M059J (cell line): ENCODE data around the gene ABLIM2. TPM values are rescaled to one million over a fixed set of nuclear protein-coding genes. Genes with fewer than 3 reads are reported as not detected.

Experiments
- DNase-seq: peaks from one replicate; pipeline ENCODE4 v3.0.0-alpha.2; 2012; ENCODE audit warnings: low read depth
- total RNA-seq: library from RNA; depleted of rRNA; stranded (reverse); fragments of >200 nt; shearing (Covaris generic); gene quantifications from 2 replicates; pipeline ENCODE4 v1.2.3, GENCODE V29; 2014; rRNA removed

The ABLIM2 gene
- not detected in 2 replicates for total RNA-seq

DNA sequence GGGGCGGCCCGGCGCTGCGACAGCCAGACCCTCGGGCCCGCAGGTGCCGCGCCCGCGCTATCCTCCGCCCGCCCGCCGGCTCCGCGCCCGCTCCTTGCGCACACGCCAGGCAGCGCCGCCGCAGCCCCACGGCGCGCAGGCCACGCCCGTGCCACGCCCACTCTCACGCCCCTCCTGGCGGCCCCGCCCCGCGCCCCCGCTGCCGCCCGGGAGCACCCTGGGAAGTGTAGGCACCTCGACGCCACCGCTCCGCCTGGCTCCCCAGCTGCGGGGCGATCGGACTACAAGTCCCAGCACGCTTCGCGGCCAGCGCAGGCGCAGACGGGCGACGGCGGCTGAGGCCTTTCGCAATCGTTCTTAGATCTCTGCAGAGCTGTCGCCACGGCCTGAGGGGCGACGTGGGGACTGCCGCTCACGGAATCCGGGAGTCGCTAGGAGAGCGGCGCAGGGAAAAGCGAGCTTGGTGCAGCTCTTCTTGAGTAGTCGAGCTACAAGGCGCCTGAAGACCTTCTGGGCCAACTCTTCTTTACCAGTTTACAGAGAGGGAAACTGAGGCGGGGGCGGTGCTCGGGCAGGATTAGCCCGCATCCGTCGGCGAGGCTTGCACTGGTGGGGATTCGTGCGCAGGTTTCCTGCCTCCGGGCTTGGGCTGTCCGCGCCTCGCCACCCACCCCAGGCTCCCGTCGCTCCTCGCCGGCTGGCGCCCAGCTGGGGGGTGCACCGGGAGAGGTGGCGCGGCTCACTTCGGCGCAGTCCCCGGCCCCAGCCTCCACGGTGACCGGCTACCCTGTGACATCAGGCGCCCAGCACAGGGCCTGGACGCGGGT is at the start of gene ABLIM2:
Gene ABLIM2 (minus strand): TSS at position 104 of the 827 bp plus-strand sequence. CDS start 124 bp downstream, outside the sequence.
- peak; percentile 92 for DNase-seq

DNA sequence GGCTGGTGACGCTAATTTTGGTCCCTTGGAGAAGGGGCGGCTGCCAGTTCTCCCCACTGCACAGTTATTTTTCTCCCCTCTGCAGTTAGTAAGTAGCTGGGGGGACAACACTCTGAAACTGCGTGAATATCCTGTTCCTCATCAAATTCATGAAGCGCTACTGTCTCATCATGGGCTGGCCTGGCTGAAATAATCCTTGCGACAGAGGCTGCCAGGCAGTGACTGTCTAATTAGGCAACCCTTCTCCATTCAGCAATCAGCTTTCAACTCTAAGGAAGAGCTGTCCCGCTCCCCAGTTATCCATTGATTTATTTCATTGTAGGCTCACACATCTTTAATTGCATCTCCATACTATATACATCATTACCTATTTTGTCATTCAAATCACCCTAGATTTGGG is 48.7 kb upstream of the ABLIM2 start:
- no peak for DNase-seq

DNA sequence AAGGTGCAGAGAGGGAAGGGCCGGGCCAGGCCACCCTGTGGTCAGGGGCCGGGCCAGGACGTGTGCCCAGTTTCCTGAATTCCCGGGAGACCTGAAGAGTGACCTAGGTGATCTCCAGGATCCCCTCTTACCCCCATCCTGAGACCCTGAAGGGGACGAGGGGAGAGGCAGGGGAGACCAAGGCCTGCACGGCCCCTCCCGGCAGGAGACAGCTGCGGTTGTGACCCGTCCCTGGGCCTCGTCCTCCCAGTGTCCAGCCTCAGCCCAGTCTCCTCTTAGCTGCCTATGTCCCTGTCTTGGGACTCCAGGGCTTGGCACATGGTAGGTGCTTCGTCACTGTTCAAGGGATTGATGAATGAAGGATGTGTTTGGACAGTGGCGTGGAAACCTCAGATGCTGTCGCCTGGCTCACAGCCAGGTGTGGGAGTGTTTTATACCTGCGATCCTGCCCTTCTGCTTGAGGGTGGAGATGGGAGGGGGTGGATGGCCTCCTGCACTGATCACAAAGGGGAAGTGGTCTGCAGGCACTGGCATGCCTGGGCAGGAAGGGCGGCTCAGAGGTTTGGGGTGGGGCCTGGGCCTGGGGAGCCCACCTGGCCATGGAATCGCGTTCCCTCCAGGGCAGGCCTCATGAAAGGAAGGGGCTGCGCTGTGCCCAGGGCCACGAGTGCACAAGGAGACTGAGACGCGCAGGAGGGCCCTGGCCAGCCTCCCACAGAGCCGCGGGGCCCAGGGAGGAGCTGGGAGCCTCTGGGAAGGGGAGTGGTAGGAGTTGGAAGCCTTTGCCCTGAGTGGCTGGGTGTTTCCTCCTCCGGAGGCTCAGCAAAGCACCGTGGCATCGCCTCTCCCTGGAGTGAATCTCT is 47.4 kb upstream of the ABLIM2 start:
- no peak for DNase-seq

DNA sequence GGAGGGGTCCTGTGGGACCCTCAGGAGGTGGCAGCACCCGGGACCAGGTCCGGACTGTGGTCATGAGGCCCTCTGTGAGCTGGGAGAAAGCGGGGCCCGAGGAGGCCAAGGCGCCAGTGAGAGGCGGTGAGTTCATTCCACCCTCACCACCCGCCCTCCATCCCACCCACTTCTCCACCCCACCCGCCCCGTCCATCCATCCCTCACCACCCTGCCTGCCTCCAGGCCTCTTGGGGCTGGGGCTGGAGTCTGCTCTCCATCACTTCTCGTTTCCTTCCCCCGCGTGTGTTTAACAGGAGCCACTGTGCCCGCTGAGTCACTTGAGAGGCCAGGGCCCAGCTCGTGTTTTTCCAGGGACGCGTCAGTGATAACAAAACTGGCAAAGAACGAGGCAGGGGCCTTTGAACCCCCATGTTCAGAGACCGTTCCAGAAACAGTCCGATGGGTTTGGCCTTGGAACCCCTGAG is 46.7 kb upstream of the ABLIM2 start:
- peak; percentile 23 for DNase-seq

DNA sequence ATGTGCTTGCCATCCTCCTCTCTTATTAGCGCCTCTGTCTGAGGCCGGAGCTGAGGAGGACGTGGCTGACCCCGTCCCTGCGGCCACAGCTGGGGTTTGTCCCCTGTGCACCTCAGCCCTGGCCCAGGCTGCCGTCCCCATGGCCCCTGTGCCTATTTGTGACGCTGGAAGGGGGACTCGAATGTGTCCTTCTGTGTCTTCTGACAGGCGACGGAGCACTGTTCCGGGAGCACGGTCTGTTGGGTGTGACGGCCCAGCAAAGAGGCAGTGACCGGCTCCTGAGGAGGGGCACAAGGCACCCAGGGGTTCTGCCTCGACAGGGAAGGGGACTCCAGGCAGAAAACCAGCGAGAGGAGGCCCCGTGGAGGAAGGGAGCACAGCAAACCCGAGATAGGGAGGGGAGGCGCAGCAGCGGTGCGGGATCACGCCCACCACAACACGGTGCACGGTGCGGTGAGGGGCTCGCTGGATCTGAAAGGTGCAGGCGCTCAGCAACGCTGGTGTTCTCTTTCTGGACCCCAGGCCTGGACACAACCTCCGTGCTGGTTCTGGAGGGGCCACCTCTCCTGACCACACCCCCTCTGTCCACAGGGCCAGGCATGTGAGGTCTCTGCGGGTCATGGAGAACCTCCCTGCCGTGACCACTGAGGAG is 46.1 kb upstream of the ABLIM2 start:
- no peak for DNase-seq

DNA sequence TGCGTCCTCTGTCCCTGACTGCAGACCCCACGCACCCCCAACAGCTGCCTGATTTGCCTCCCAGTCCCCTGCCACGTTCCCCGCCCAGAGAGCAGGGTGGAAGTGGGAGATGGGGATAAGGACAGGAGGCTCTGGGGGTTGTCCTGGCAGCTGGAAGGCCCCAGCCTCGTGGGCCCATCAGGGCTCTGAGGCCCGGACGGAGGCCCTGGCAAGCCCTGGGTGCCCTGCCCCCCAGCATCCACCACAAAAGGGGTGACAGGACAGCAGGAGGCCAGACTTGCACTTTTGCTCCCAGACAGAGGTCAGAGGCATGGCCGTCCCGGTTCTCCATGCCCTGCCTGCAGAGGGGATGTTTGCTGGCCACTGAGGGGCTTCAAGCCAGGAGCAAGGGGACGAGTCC is 45.2 kb upstream of the ABLIM2 start:
- DNase-seq, result no peak

DNA sequence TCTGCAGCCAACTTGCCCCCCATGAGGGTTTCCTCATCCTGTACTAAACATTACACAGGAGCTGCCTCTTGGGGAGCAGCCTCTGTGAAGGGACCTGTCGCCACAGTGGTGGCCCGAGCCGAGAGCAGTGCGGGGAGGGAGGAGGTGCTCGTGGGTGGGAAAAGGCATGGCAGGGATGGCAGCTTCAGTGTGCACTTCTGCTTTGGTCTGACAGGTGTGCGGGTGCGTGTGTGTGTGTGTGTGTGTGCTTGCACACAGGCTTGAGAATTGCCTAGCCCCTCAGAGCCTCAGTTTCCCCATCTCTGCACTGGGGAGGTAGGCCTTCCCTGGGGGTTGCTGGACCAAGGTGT is 44.4 kb upstream of the ABLIM2 start:
- no peak for DNase-seq

DNA sequence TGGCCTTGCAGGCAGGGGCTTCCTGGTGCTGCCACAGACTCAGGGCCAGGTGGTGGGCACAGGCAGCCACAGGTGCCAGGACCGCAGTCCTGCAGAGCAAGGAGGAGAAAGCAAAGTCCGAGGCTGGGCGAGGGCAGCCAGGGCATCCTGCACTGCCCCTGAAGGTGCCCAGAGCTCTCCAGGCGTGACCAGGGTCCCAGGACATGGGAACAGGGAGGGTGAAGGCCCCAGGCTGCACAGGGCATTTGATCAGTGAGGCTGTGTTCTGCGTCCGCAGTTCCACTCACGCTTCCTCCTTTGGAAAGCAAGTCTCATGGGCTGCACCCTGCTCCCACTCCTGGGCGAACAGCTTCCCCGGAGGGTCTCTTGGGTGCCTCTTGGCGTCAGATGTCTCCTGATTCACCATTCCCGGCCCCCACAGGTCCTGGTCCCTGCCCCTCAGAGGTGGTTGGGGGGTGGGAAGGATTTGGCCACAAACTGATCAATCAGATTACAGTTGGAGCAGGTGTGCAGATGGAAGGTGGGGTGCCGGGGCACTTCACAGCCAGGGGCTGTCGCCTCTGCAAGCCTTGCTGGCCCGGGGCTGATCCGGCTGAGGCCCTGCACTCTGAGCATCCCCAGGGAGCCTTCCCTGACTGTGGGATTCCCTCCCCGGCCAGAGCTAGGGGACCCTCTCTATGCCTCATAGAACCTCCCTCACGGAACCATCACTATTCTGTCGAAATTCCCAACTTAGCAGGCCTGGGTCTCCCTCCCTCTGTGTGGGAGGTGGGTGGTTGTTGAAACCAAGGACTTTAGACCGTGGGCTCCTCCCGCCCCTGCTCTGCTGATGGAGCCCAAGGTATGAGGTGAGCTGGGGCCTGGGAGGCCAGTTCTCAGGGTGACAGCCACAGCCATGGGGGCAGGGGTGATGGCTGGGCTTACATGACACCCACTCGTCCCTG is 43.8 kb upstream of the ABLIM2 start:
- DNase-seq, result no peak

DNA sequence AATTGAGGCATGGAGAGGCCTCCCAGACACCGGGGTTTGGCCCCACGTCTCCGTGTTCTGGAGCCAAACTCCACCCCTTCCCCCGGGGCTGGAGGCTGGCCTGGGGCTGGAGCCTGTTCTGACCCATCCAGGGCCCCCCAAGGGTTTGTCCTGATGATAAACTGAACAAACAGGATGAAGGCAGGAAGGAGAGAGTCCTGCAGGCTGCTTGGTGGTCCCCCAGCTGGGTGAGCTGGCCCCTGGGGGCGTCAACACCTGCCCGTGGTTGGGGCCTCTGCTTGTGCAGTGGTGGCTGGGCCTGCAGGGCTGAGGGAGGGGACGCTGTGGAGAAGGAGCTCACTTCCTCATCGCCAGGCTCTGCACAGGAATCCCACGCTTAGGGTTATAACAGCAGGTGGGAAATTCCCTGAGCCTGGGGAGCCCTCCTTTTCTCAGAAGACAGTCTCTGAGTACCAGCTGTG is 42.7 kb upstream of the ABLIM2 start:
- DNase-seq, result no peak

DNA sequence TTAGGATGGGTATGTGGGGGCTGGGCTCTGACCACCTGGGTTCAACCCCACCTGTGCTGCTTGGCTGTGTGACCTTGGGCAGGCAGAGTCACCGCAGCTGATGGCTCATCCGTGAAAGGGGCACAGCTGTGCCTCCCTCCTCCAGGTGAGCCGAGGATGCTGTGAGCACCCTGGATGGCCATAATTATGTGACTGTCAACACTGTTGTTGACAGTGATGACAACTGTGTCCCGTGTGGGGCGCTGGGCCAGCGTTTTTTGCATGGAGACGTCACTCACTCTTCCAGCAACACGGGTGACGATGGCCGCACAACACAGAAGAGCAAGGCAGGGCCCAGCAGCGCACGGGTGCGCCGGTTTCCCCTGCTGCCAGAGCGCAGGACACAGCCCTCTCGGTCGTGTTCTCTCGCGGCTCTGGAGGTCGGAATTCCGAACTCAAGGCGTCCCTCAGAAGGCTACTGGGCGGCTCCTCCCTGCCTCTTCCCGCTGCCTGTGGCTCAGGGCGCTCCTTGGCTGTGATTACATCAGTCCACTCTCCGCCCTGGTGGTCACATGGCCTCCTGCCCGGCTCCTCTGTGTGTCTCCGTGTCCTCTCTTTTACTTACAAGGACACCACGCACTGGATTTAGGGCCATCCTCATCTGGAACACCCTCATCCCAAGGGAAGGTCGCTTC is 41.8 kb upstream of the ABLIM2 start:
- DNase-seq, result no peak

DNA sequence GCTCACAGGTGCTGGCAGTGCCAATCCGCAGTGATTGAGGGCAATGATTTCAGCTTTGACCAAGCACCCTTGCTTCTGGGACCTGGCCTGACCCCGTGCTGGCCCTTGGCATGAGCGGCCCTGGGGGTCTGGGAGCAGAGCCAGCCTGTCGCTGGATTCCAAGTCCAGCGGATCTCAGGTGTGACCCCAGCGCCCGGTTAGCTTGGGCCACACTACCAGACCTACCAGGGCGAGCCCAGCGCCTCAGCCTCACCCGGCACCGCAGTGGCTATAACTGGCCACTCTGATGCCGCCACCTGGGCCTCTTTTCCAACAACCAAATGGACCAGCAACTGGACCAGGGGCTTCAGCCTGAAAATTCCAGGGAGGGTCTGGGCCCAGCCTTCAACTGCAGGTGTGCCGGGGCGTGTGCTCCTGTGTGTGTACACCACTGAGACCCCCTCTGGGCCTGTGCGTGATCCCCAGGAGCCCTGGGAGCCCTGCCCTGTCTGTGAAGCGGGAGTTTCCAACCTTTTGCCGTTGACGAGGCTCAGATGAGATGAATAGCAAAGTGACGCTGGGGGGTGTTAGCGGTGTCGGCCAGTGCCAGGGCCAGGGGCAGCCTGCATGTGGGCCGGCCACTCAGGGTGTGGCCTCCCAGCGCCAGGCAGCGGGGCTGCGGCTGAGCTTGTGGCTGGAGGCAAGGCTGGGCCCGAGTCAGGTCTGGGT is 41.1 kb upstream of the ABLIM2 start:
- DNase-seq, result no peak

DNA sequence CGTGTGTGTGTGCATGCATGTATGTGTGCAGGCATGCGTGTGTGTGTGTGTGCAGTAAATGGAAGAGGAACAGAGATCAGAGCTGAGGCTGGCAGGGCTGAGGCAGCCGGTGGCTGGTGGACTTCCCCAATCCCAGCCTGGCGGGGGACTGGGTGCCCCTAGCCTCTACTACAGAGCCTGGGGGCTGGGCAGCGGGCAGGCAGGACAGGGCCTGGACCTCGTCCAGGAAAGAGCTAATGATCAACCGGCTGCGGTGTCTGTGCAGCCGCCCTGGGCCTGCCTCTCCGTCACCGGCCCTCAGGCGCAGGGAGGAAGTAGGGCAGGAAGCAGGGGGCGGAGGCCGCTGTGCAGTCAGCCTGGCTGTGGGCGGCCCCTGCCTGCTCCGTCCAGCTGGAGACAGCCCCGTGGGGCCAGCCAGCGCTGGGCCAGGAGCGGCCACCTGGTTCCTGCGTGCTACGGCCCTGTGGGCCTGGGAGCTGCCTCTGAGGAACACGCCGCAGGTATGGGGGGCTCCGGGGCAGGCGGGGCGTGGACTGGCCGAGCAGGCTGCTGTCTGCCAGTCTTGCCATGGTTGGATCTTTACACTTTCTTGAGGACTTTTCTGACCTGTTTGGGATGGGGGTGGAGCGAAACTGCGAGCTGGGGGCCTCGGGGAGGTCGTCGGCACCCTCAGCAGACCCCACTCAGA is 40.4 kb upstream of the ABLIM2 start, which contains the start of gene SH3TC1:
Gene SH3TC1 (plus strand): TSS at position 385 of the 688 bp plus-strand sequence. CDS start 5,905 bp downstream, outside the sequence.
- peak; percentile 89 for DNase-seq

DNA sequence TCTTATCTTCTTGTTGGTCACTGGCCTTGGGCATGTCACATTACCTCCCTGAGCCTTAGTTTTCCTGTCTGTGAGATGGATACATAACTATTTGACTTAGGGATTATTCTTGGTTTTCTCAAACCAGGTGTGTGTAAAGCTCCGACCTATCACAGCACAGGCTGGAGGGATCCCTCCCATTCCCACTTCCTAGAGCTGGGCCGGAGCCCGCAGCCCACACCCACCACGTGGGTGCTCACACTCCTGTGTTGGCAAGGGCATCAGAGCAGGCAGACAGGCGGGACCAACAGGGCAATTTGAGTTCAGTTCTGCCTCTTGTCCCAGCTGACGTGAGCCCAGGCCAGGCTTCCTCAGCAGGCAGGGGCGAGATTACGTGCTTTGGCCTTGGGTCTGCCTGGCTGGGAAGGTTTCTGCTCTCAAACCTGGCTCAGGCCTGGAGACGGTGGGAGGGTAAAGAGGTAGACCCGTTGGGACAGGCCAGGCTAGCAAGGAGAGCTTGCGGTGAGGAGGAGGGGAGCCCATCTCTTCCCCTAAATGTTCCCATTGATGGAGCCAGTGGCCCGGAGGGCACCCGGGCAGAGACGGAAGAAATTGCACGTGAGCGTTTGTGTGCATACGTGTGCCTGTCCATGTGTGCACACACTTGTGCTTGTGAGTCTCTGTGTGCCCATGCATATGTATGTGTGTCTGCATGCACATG is 39.7 kb upstream of the ABLIM2 start:
- DNase-seq, result no peak

DNA sequence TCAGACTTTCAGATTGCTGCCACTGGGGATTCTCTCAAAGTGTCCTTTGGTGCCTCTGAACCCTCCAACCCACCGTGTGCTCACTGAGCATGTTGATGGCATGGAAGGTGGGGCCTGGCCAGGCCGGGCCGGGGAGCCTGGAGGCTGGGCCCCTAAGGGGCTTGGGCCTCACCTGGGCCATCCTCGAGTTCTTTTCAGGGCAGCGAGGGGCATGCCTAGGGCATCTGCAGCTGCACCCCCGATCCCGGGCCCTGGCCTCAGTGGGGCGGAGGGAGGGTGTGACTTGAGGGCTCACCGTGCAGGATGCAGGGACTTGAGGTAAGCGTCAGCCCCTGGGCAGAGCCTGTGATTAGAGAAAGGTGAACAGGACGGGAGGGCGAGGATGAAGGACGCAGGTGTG is 38.9 kb upstream of the ABLIM2 start:
- no peak for DNase-seq

DNA sequence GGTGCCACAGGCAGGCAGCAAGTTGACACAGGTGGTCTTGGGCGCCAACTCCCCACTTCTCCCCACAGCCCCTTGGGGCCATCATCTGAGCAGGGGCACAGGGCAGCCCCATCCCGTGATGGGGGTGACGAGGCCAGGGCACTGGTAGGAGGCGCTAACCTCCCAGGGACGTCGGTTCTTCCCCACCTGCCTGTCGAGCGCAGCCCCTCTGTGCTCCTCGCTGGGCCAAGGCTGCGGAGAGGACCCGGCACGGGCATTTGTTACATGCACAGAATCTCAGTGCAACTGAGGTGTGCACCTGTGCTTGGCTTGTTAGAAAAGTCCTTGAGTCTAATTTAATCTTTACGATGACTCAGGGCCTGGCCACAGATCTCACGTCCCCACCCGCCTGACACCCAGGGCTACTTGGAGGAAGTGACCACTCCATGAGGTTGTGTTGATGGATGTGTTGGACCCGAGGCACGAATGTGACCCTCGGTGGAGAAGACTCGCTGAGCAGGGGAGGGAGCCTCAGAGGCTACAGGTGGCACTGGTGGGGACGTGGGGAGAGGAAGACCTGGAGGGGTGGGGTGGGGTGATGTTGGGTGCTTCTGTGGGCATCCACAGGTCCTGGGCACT is 37.3 kb upstream of the ABLIM2 start:
- DNase-seq, result peak; percentile 27

DNA sequence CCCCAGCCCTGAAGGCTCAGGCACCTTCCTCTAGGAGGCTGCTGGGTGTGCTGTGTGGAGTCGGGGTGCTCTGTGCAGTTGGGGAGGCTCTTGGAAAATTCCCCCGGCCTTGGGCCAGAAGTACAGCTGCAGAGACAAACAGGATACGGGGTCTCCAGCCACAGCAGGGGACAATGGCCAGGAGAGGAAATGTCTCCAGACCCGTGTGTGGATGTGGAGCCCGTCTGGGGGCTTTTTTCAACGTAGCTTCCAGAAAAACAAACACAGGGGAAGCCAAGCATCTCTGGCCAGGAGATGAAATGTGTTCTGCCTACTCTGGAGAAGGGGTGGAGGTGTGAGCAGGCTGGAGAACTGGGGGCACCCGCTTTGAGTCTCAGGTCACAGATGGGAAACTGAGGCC is 36.8 kb upstream of the ABLIM2 start:
- no peak for DNase-seq

DNA sequence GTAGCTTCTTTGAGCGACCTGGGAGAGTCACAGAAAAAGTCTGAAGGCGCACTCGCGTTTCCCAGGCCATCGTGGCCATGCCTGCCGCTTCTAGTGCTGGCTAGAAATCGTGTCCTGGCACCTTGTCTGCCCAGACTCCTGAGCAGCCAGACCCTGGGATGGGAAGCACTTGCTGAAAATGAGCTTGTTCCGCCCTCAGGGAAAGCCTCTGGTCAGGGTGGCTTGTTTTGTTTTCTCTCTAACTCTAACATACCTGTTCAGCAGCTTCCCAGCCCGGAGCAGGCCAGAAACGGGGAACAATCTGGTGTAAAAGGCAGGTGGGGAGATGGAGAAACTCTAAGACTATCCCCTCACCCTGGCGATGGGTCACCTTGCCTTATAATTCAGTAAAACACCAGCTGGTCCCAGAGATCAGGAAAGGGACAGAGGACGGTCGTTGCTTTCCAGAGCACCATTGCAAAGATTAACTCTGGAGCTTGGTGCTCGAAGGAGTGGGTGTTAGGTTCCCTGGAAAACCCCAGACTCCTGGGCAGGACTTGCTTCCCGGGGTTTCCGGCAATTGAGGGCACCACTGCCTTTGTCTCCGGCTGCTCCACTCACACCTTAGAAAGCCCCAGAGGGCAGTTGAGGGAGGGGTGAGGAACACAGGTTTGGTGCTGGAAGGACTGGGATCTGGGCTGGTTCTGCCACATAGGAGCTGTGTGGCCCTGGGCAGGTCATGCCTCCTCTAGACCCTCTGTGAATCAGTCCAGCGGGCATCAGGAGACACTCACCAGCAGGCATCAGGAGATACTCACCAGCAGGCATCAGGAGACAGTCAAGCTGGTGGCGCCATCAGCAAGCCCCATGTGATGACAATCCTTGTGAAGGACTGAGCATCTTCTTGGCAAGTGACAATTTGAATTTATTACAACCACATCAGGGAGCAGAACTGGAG is 36.0 kb upstream of the ABLIM2 start:
- no peak for DNase-seq
